ENCODE results near the gene CD36.

- TF ChIP-seq, protein P1, sequence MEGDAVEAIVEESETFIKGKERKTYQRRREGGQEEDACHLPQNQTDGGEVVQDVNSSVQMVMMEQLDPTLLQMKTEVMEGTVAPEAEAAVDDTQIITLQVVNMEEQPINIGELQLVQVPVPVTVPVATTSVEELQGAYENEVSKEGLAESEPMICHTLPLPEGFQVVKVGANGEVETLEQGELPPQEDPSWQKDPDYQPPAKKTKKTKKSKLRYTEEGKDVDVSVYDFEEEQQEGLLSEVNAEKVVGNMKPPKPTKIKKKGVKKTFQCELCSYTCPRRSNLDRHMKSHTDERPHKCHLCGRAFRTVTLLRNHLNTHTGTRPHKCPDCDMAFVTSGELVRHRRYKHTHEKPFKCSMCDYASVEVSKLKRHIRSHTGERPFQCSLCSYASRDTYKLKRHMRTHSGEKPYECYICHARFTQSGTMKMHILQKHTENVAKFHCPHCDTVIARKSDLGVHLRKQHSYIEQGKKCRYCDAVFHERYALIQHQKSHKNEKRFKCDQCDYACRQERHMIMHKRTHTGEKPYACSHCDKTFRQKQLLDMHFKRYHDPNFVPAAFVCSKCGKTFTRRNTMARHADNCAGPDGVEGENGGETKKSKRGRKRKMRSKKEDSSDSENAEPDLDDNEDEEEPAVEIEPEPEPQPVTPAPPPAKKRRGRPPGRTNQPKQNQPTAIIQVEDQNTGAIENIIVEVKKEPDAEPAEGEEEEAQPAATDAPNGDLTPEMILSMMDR (IDR thresholded peaks at IDR 0.05), result no peak
- TF ChIP-seq POLR2A (IDR thresholded peaks at IDR 0.05) (no peak), EP300 (IDR thresholded peaks at IDR 0.05; ENCODE audit: low read depth) (no peak)
Observed at GRCh38 chr7:80642871-80643270, 4.4 kb downstream of the CD36 start.

All from transverse colon (tissue), 3 donors.